Gastroesophageal sphincter (tissue), 3 donors: ENCODE data around the gene FOSL1.

Experiments
- CTCF ChIP-seq, 4 experiments: fragments of 200-600 bp in 2 of 4; fragments of 450-650 bp in 2 of 4; sonication (generic) in 1 of 4; IDR thresholded peaks; one replicate each; pipeline ENCODE4 v1.5.1; 2017 to 2019; ENCODE audit warnings: antibody characterized with exemption in 4 of 4, mild to moderate bottlenecking in 2 of 4, moderate library complexity in 2 of 4
- EP300 ChIP-seq: sonication (generic); formaldehyde crosslinking; IDR thresholded peaks from one replicate; pipeline ENCODE4 v1.6.1; 2017; ENCODE audit warnings: antibody characterized with exemption, mild to moderate bottlenecking
- POLR2A ChIP-seq, 2 donors: fragments of 450-650 bp; IDR thresholded peaks; one replicate each; pipeline ENCODE4 v1.6.1; 2017; ENCODE audit warnings: antibody characterized with exemption in 2 of 2, mild to moderate bottlenecking in 2 of 2, moderate library complexity in 1 of 2
- POLR2AphosphoS5 ChIP-seq: sonication (generic); formaldehyde crosslinking; IDR thresholded peaks from one replicate; pipeline ENCODE4 v1.6.1; 2017; ENCODE audit warnings: antibody characterized with exemption

GRCh38 chr11:65919573-65920371 is 19.6 kb upstream of the FOSL1 start:
- no peak for TF ChIP-seq EP300
- no peak for TF ChIP-seq CTCF (IDR thresholded peaks at IDR 0.05)
- TF ChIP-seq POLR2A (IDR thresholded peaks at IDR 0.05), result no peak
- TF ChIP-seq POLR2AphosphoS5, result no peak
